Pancreas (tissue), 10 donors: ENCODE results near the gene NCR2. TPM values are rescaled to one million over a fixed set of nuclear protein-coding genes. Genes with fewer than 3 reads are reported as not detected.
A peak's percentile ranks its signal among the peaks of the same experiment; 100 is the strongest.

Experiments used
- ATAC-seq, 4 donors: fragments of 200-7000 bp; cut with Tn5 transposase; one replicate each; pipeline versions ENCODE4 v1.8.0 to v1.9.1; 2020; ENCODE audit warnings: mild to moderate bottlenecking in 4 of 4, moderate library complexity in 4 of 4
- DNase-seq, 6 donors: peaks; one replicate each; pipeline ENCODE4 v3.0.0-alpha.2; 2020
- FAIRE-seq: peaks from 2 replicates; lab custom pipeline; 2012; peaks lifted over from hg19 to GRCh38; lab: Jason Lieb, UNC
- H3K27ac ChIP-seq, 4 donors: fragments of 200-600 bp; sonication (generic); 1 replicate in 3 of 4; 2 replicates in 1 of 4; pipeline versions ENCODE4 v1.5.0 to v1.8.0; 2020
- H3K27me3 ChIP-seq, 4 donors: fragments of 200-600 bp; one replicate each; pipeline ENCODE4 v1.8.0; 2021
- H3K36me3 ChIP-seq, 3 donors: fragments of 200-600 bp; sonication (generic) in 1 of 3; one replicate each; pipeline versions ENCODE4 v1.5.0 to v1.8.0; 2020 to 2021
- H3K4me1 ChIP-seq, 3 donors: fragments of 200-600 bp; one replicate each; pipeline ENCODE4 v1.8.0; 2021
- H3K4me3 ChIP-seq, 4 donors: fragments of 200-600 bp; sonication (generic) in 2 of 4; one replicate each; pipeline versions ENCODE4 v1.5.0 to v1.8.0; 2020 to 2021
- H3K9me3 ChIP-seq, 4 donors: fragments of 200-600 bp; one replicate each; pipeline ENCODE4 v1.8.0; 2021
- WGBS, 2 donors: extraction: QIAGEN DNeasy Blood & Tissue Kit; methylation state at CpG; one replicate each; pipeline ENCODE4 v1.1.7; 2013; 5-methylcytosine and 5-hydroxymethylcytosine counted together
- intact Hi-C, 3 donors: fragments of 100-400 bp; cut with DNase I; formaldehyde crosslinking; loops; one replicate each; pipeline versions ENCODE4 v1.11.1 to v1.14.2; 2022
- polyA plus RNA-seq, 2 donors: library from polyadenylated mRNA; stranded (reverse); fragments of 200-250 nt; gene quantifications; one replicate each; pipeline ENCODE4 v1.2.3, GENCODE V29; 2013
- total RNA-seq, 6 donors: library from RNA; stranded (reverse); fragmentation: NEBNext Ultra II Directional in 4 of 6; extraction: Animal tissue kit (Norgen Biotek cat#: 25700) in 4 of 6; gene quantifications; one replicate each; pipeline versions ENCODE4 v1.2.1 to v1.2.4, GENCODE V29; 2021 to 2023
- TF ChIP-seq, protein P1 (sequence below), 4 donors: fragments of 200-600 bp; sonication (generic) in 3 of 4; IDR thresholded peaks; one replicate each; pipeline versions ENCODE4 v1.5.0 to v1.8.0; 2021; ENCODE audit warnings: antibody characterized with exemption in 4 of 4
- donor health status: healthy with polysubstance abuse.
- donor health status: DM: no; HTN: no; CAD: no; lungs with moderate emphysema.
- donor health status: DM: no; HTN: no; CAD: no.
- donor health status: control.
- donor health status: control.
- donor health status: Bipolar disorder and iron deficiency.
- donor health status: DM: yes; HTN: yes; CAD: no.
- donor health status: DM: no; HTN: no; CAD: no.
- donor health status: DM: no; HTN: no; CAD: no.
- donor health status: DM: yes; HTN: yes; CAD: no.

Gene NCR2
- total and polyA plus RNA-seq, 8 donors, result not detected

DNA sequence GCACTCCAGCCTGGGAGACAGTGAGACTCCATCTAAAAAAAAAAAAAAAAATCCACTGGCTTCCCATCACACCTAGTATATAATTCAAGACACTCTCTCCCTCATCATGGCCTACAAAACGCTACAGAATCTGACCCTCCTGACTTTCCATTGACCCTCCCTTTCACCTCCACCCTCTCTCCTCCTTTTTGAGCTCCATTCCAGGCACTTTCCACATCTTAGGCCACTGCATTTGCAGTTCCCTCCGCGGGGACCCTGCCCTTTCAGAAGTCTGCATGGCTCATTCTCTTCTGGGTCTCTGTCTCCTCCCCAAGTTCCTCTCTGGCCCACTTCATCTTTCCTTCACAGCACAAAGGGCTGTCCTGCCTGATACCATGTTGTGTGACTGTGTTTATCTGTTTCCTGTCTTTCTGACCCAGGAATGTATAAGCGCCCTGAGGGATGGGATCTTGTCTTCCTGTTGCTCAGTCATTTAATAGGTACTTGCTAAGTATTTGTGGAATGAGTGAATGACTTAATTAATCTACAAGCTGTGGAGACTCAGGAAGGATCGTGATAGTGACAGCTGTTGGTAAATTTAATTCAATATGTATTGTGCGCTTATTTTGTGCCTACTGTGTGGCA lies 35.2 kb downstream of the NCR2 start:
- WGBS, 2 donors, result 79 to 91% methylated on average over 6 of the region's 6 CpGs
- no peak for ATAC-seq
- Histone ChIP-seq H3K27ac (no peak overlapping the region), H3K36me3 (no peaks in the 10 kb centered on the region), H3K27me3 (peaks cover 0 to 33% (median 10%) of the 10 kb centered on the region in 4 donors), H3K4me3 (no peak overlapping the region), H3K4me1 (peaks cover 0 to 19% (median 11%) of the 10 kb centered on the region in 3 donors), H3K9me3 (no peaks in the 10 kb centered on the region)
- no peak for DNase-seq
- FAIRE-seq, result no peak
- intact Hi-C loops, result loop anchor here in 1 of 3 donors (5.0 kb wide), 2 partner anchors 222 to 317 kb away; no protein-coding TSS in a partner anchor
- TF ChIP-seq, protein P1, sequence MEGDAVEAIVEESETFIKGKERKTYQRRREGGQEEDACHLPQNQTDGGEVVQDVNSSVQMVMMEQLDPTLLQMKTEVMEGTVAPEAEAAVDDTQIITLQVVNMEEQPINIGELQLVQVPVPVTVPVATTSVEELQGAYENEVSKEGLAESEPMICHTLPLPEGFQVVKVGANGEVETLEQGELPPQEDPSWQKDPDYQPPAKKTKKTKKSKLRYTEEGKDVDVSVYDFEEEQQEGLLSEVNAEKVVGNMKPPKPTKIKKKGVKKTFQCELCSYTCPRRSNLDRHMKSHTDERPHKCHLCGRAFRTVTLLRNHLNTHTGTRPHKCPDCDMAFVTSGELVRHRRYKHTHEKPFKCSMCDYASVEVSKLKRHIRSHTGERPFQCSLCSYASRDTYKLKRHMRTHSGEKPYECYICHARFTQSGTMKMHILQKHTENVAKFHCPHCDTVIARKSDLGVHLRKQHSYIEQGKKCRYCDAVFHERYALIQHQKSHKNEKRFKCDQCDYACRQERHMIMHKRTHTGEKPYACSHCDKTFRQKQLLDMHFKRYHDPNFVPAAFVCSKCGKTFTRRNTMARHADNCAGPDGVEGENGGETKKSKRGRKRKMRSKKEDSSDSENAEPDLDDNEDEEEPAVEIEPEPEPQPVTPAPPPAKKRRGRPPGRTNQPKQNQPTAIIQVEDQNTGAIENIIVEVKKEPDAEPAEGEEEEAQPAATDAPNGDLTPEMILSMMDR (IDR thresholded peaks at IDR 0.05), result no peak

DNA sequence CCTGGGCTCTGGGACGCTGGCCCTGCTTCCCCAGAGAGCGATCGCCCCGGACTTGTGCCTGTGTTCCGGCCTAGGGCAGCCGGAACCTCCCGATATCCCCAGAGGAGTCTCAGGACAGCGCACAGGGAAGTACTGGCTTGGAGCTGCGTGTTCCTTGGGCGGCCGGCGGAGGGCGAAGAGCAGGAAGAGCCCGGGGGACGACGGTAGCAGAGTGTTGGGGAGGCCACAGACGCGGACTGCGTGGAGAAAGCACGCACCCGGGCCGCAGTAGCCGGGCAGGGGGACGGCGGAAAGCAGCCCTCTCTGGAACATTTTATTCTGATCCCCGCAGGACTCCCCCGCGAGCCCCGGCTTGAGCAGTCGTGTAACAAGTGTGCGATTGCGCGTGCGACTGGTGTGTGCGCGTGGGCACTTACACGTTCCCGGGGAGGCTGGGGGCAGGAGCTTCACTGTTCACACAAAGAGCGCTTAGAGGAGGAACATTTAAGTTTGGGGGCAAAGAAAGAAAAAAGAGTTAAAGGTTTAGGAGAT lies 36.1 kb downstream of the NCR2 start:
- TF ChIP-seq, protein P1 (IDR thresholded peaks at IDR 0.05), result no peak
- H3K4me1 ChIP-seq, result peaks cover 0 to 19% (median 11%) of the 10 kb centered on the region in 3 donors
- no peaks in the 10 kb centered on the region for H3K36me3 ChIP-seq
- ATAC-seq, result peak in 3 of 4 donors; percentile 54 to 67 (median 58)
- FAIRE-seq, result no peak
- H3K4me3 ChIP-seq, result peak overlapping the region in 2 of 4 donors; percentile 13 to 39
- DNase-seq, result peak in 4 of 6 donors; percentile 33 to 72 (median 51)
- WGBS, 2 donors, result 23 to 30% methylated on average over 37 to 39 of the region's 39 CpGs
- H3K27me3 ChIP-seq, result peaks cover 0 to 32% (median 13%) of the 10 kb centered on the region in 4 donors
- H3K27ac ChIP-seq, result no peak overlapping the region
- H3K9me3 ChIP-seq, result no peaks in the 10 kb centered on the region
- intact Hi-C loops, result loop anchor here in 1 of 3 donors (5.0 kb wide), 2 partner anchors 221 to 316 kb away; no protein-coding TSS in a partner anchor

DNA sequence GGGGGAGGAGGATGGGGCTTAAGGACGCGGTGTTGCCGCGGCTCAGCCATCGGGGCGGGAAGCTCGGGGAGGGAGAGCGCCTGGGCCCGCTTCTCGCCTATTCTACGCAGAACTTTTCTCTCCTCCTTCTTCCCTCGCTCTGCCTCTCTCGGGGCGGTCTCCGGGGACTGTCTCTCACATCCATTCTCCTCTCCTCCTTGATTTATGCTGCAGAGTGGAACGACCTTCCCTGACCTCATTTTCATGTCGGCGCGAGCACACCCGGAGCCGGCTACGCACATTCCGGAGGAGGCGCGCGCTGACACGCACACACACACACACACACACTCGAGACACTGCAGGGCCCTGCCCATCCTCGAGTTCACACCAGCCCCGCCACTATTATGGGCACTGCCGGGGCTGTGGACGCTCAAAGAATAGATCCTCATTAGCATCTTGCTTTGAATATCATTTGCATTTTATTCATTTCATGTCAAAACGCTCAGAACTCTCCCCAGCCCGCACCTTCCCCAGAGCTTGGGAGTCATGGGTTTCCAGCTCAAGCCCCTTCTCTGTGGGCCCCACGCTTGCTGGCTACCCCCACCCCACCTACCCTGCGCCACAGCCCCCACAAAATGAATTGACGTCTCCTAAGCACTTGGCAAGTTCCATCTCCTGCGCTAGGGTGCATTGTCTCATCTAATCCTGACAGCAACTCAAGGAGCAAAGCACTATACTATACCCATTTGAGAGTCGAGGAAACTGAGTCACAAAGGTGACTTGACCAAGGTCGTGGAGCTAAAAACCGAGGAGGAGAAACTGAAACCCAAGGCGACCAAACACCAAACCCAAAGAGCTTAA lies 36.8 kb downstream of the NCR2 start:
- DNase-seq (no peak), FAIRE-seq (no peak), ATAC-seq (peak; percentile 15 to 28 (median 25))
- 2 to 13% methylated on average over 40 to 42 of the region's 42 CpGs for WGBS, 2 donors
- intact Hi-C loops, result loop anchor here in 1 of 3 donors (5.0 kb wide), 2 partner anchors 220 to 315 kb away; no protein-coding TSS in a partner anchor
- H3K27me3 ChIP-seq, result peaks cover 0 to 32% (median 13%) of the 10 kb centered on the region in 4 donors
- no peak overlapping the region for H3K27ac ChIP-seq
- TF ChIP-seq, protein P1 (IDR thresholded peaks at IDR 0.05), result no peak
- peaks cover 0 to 19% (median 11%) of the 10 kb centered on the region in 3 donors for H3K4me1 ChIP-seq
- no peaks in the 10 kb centered on the region for H3K36me3 ChIP-seq
- H3K9me3 ChIP-seq, result no peaks in the 10 kb centered on the region
- H3K4me3 ChIP-seq, result peak overlapping the region in 2 of 4 donors; percentile 13 to 39

DNA sequence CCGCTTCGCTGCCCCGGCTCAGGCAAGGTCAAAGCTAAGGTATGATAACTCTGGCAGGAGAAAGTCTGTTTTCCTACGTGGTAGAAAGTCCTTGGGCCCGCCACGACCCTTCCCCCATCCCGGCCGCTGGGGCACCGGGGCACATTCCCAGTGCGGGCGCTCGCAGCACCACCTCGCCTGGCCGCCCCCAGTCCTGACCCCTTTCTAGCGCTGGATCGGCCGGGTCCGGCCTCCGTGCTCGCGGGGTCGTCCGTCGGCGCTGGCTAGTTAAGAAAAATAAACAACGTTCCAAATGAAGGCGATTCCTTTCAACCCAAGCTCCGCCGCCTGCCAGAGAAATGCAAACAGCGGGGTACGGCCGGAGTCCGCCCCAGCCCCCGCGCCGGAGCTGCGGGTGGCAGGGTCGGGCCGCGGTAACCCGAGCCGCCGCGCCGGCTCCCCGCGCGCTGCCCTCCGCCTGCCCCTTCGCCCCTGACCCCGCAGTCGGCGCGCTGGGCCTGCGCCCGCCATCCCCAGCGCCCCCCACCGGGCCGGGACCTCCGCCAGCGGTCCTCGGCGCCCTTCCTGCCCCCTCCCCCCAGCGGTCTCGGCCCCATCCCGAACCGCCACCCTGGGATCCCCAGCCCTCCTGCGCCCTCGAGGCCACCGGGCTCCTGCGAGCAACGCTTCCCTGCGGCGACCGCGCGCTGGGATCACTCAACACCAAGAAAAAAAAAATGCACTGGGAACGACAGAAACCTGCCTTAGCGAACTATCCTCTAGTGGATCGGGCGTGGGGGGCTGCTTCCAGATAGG lies 37.6 kb downstream of the NCR2 start:
- TF ChIP-seq, protein P1 (IDR thresholded peaks at IDR 0.05), result no peak
- intact Hi-C loops, result loop anchor here in 1 of 3 donors (5.0 kb wide), 2 partner anchors 219 to 314 kb away; no protein-coding TSS in a partner anchor
- FAIRE-seq (no peak), ATAC-seq (no peak), DNase-seq (peak in 1 of 6 donors; percentile 61)
- Histone ChIP-seq H3K4me3 (peak overlapping the region in 2 of 4 donors; percentile 13 to 39), H3K27me3 (peaks cover 0 to 32% (median 13%) of the 10 kb centered on the region in 4 donors), H3K36me3 (no peaks in the 10 kb centered on the region), H3K9me3 (no peaks in the 10 kb centered on the region), H3K27ac (no peak overlapping the region), H3K4me1 (peaks cover 0 to 19% (median 11%) of the 10 kb centered on the region in 3 donors)
- 1 to 2% methylated on average over 62 to 81 of the region's 81 CpGs for WGBS, 2 donors
